Thoracic aorta (tissue), 2 donors: ENCODE results near the gene MORN1. TPM values are rescaled to one million over a fixed set of nuclear protein-coding genes. Genes with fewer than 3 reads are reported as not detected.

ENCODE experiments used
- ATAC-seq: fragments of 150-250 bp; one replicate; pipeline ENCODE4 v1.8.0; 2017; ENCODE audit warnings: low read depth; ENCODE audit not compliant: insufficient number of reproducible peaks, low FRiP score
- DNase-seq: peaks from one replicate; pipeline ENCODE4 v3.0.0-alpha.2; 2020; ENCODE audit warnings: low spot score
- H3K27ac ChIP-seq, 2 donors: fragments of 200-600 bp; sonication (generic); 1 replicate in 1 of 2; 2 replicates in 1 of 2; pipeline ENCODE4 v1.5.1; 2016; ENCODE audit warnings: mild to moderate bottlenecking in 2 of 2, moderate library complexity in 2 of 2
- H3K27me3 ChIP-seq: fragments of 200-600 bp; sonication (generic); replicated peaks from 2 replicates; pipeline ENCODE4 v1.6.0; 2016; ENCODE audit warnings: mild to moderate bottlenecking; ENCODE audit not compliant: insufficient read depth
- H3K36me3 ChIP-seq: fragments of 200-600 bp; sonication (generic); one replicate; pipeline ENCODE4 v1.5.1; 2016
- H3K4me1 ChIP-seq, 2 donors: fragments of 200-600 bp; sonication (generic); 1 replicate in 1 of 2; 2 replicates in 1 of 2; pipeline versions ENCODE4 v1.5.1 to v1.6.0; 2016; ENCODE audit warnings: low read depth in 2 of 2, mild to moderate bottlenecking in 1 of 2; ENCODE audit not compliant: control insufficient read depth in 1 of 2
- H3K4me3 ChIP-seq: fragments of 200-600 bp; sonication (generic); 2 replicates; pipeline ENCODE4 v1.5.1; 2016; ENCODE audit warnings: mild to moderate bottlenecking
- H3K9me3 ChIP-seq: fragments of 200-600 bp; sonication (generic); 2 replicates; pipeline ENCODE4 v1.5.1; 2016
- total RNA-seq, 2 donors: library from RNA; depleted of rRNA; stranded (reverse); fragments of >200 nt; gene quantifications; one replicate each; pipeline versions ENCODE4 v1.1.0 to v1.2.3, GENCODE V29; 2016
- TF ChIP-seq, protein P1 (sequence below): fragments of 200-600 bp; sonication (generic); IDR thresholded peaks from one replicate; pipeline ENCODE4 v1.5.1; 2019; ENCODE audit warnings: antibody characterized with exemption

The MORN1 gene
- total RNA-seq, 2 donors from 2014 or later: 7.1 to 13.8 TPM

DNA sequence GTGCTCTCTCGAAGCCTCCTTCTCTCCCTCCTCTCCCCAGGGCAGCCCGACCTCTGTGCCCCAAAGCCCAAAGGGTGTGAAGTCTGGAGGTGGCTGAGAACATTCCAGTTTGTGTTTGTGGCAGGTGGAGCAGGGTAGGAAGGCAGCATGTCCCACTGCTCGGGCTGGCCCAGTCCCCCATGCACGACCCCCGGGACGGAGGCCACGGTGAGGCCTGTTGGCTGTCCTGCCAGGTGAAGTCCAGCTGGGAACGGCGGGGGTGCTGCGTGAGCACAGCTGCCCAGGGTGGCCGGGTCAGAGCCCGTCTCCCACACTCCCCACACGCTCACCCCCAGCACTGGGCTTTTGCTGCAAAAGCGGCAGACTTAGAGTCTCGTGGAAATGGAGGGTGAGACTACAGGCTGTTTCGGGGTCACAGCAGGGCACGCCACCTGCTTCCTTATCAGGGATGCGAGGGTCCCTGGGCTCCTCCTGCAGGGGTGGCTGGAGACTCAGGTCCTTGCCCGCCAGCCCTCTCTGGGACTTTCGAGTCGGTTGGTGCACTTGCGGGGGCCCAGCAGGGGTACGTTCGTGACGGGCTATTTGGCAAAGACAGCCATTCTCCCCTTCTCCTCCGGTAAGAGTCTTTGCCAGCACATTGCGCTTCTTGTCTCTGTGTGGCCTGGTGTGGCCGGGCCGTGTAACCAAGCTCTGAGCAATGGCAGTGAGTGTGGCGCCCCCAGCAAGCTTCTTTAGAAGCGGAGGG is 40.3 kb downstream of the MORN1 start:
- Histone ChIP-seq H3K4me3 (no peak overlapping the region), H3K36me3 (no peaks in the 10 kb centered on the region), H3K9me3 (no peaks in the 10 kb centered on the region), H3K27ac (no peak overlapping the region), H3K4me1 (peaks cover 8 to 32% of the 10 kb centered on the region in 2 donors), H3K27me3 (no peaks in the 10 kb centered on the region)
- no peak for ATAC-seq
- no peak for DNase-seq
- TF ChIP-seq, protein P1, sequence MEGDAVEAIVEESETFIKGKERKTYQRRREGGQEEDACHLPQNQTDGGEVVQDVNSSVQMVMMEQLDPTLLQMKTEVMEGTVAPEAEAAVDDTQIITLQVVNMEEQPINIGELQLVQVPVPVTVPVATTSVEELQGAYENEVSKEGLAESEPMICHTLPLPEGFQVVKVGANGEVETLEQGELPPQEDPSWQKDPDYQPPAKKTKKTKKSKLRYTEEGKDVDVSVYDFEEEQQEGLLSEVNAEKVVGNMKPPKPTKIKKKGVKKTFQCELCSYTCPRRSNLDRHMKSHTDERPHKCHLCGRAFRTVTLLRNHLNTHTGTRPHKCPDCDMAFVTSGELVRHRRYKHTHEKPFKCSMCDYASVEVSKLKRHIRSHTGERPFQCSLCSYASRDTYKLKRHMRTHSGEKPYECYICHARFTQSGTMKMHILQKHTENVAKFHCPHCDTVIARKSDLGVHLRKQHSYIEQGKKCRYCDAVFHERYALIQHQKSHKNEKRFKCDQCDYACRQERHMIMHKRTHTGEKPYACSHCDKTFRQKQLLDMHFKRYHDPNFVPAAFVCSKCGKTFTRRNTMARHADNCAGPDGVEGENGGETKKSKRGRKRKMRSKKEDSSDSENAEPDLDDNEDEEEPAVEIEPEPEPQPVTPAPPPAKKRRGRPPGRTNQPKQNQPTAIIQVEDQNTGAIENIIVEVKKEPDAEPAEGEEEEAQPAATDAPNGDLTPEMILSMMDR: no peak

DNA sequence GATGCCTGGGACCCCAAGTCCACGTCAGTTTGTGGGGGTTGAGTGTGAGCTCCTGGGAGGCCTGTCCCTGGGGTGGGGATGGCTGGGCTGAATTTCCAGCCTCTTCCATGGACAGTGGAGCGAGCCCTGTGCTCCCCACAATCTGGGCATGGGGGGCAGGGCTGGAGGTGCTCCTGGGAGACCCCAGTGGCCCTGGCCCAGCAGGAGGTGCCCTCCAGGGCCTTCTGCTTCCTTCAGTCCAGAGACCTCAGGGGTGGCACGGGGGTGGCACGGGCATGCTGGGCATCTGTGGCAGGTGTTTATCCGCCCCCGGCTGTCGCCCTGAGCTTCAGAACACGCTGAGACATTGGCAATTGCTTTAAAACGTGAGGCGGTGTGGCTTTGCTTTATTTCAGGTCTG is 40.9 kb downstream of the MORN1 start:
- Histone ChIP-seq H3K9me3 (no peaks in the 10 kb centered on the region), H3K36me3 (no peaks in the 10 kb centered on the region), H3K4me3 (no peak overlapping the region), H3K4me1 (peaks cover 8 to 27% of the 10 kb centered on the region in 2 donors), H3K27ac (no peak overlapping the region), H3K27me3 (no peaks in the 10 kb centered on the region)
- ATAC-seq (no peak), DNase-seq (no peak)
- TF ChIP-seq, protein P1: no peak

DNA sequence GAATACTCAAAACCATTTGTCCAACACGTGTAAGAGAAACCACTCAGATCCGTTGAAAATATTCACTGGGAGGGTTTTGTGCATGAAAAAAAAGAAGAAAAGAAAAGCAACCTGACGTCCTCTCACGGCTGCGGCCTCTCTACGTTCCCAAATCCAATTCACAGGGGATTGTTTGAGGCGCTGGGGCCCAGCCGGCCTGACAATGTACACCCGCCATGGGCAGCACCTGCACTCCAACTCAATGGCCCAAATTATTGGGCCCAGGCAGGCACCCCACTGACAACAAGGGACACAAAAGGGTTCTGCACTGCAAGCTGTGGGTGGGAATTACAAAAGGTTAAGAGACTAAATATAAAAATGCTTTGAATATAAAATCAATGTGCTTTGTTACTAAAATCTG is 41.5 kb downstream of the MORN1 start:
- H3K4me1 ChIP-seq: peaks cover 4 to 20% of the 10 kb centered on the region in 2 donors
- no peaks in the 10 kb centered on the region for H3K36me3 ChIP-seq
- H3K27me3 ChIP-seq: no peaks in the 10 kb centered on the region
- no peak overlapping the region for H3K27ac ChIP-seq
- no peak for ATAC-seq
- H3K4me3 ChIP-seq: no peak overlapping the region
- TF ChIP-seq, protein P1: no peak
- DNase-seq: no peak
- H3K9me3 ChIP-seq: no peaks in the 10 kb centered on the region

DNA sequence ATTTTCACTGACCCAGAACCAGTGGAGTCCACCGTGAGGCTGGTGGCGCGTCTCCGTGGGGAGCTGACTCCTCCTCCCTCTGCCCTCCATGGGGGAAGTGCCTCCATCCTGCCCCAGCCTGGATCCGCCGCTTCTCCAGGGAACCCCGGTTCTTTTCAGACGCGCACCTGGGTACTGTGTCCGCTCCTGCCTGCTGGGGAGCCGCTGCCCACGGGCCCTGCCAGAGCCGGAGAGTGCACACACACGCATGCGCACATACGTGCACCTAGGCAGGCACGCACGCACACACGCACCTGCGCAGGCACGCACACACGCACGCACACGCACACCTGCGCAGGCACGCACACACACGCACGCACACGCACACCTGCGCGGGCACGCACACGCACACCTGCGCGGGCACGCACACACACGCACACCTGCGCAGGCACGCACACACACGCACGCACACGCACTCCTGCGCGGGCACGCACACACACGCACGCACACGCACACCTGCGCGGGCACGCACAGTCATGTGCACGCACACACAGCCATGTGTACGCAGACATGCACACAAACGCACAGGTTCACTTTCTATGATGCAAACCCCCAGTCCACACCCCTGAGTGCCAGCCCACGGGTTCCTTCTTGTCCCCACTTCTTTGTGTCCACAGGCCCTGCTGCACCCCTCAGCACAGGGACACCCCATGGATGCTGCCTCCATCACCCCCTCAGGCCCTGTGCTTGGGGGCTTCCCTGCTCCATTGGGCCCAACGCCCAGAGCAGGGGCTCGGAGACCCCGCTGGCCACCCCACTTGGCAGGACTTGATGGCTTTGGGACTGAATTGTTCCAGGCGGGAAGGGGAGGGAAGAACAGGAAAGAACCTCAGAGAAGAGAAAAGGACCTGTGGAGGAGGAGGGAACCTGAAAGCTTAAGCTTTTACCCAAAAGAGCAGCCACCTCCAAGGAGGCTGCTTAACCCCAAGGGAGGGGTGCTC is 42.7 kb downstream of the MORN1 start:
- no peak overlapping the region for H3K4me3 ChIP-seq
- H3K27ac ChIP-seq: no peak overlapping the region
- H3K27me3 ChIP-seq: no peaks in the 10 kb centered on the region
- no peaks in the 10 kb centered on the region for H3K36me3 ChIP-seq
- no peaks in the 10 kb centered on the region for H3K9me3 ChIP-seq
- DNase-seq (no peak), ATAC-seq (no peak)
- TF ChIP-seq, protein P1: no peak
- peaks cover 4 to 11% of the 10 kb centered on the region in 2 donors for H3K4me1 ChIP-seq

DNA sequence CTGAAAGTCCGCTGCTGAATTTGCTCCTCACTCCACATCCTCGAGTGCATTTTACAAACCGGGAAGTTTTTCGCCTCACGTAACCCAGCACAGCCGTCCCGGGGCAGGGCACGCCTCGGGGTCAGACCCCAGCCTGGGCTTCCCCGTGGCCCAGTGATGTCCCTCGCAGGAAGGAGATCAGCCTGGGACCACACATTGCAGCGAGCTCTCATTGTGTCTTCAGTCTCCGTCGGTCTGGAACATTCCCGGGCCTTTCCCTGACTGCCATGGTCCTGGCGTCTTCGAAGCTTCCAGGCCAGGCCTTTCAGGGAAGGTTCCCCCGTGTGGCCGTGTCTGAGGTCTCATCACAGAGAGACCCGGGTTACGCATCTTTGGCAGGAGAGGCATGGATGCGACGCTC is 43.5 kb downstream of the MORN1 start:
- H3K27ac ChIP-seq: no peak overlapping the region
- H3K4me3 ChIP-seq: no peak overlapping the region
- no peak for ATAC-seq
- no peaks in the 10 kb centered on the region for H3K36me3 ChIP-seq
- H3K4me1 ChIP-seq: peaks cover 0 to 3% of the 10 kb centered on the region in 2 donors
- TF ChIP-seq, protein P1: no peak
- no peaks in the 10 kb centered on the region for H3K9me3 ChIP-seq
- H3K27me3 ChIP-seq: no peaks in the 10 kb centered on the region
- DNase-seq: no peak
